ENCODE data around the gene NBDY.
A peak's percentile ranks its signal among the peaks of the same experiment; 100 is the strongest.
"Not testable (repeated sequence)": the region's sequence is repeated elsewhere in the genome, so short reads cannot be mapped to it uniquely, and the experiment has no call there.

NBDY gene

GRCh38 chrX:56729152-56729850 lies at the start of gene NBDY:
NBDY (plus strand) TSS chrX:56729243; CDS start chrX:56729354, 111 bp downstream.
- H3K9me3 ChIP-seq (ENCODE audit: control insufficient read depth, insufficient read depth, low read length): peaks cover 6% of the 10 kb centered on the region; the same call in 1 of the 2 replicates
- peak within 1 kb of the TSS; percentile 71 for H3K9ac ChIP-seq (ENCODE audit: low read depth, low read length)
- peak within 1 kb of the TSS; percentile 86 for H3K27ac ChIP-seq (ENCODE audit: low read depth, low read length)
- peaks cover 6% of the 10 kb centered on the region; the same call in 1 of the 2 replicates for H3K4me1 ChIP-seq (ENCODE audit: control insufficient read depth, insufficient read depth, low read length)
- peaks cover 10% of the 10 kb centered on the region for H3K36me3 ChIP-seq (ENCODE audit: control insufficient read depth, insufficient read depth, low read length)
- H3K27me3 ChIP-seq (ENCODE audit: control insufficient read depth, insufficient read depth, low read length): no peaks in the 10 kb centered on the region
- H3K4me3 ChIP-seq (ENCODE audit: low read depth, low read length): peak within 1 kb of the TSS; percentile 74

GRCh38 chrX:56704530-56704929 lies 24.5 kb upstream of the NBDY start:
- not testable (repeated sequence) for H3K27me3 ChIP-seq (ENCODE audit: control insufficient read depth, insufficient read depth, low read length); H3K9ac ChIP-seq (ENCODE audit: low read depth, low read length); H3K27ac ChIP-seq (ENCODE audit: low read depth, low read length)

GRCh38 chrX:56726605-56727004 lies 2.4 kb upstream of the NBDY start:
- H3K9ac ChIP-seq (ENCODE audit: low read depth, low read length): no peak overlapping the region
- H3K9me3 ChIP-seq (ENCODE audit: control insufficient read depth, insufficient read depth, low read length): peaks cover 6% of the 10 kb centered on the region; the same call in 1 of the 2 replicates
- no peaks in the 10 kb centered on the region for H3K27me3 ChIP-seq (ENCODE audit: control insufficient read depth, insufficient read depth, low read length)
- peaks cover 6% of the 10 kb centered on the region; the same call in 1 of the 2 replicates for H3K4me1 ChIP-seq (ENCODE audit: control insufficient read depth, insufficient read depth, low read length)
- no peak overlapping the region for H3K27ac ChIP-seq (ENCODE audit: low read depth, low read length)
- no peak overlapping the region for H3K4me3 ChIP-seq (ENCODE audit: low read depth, low read length)
- H3K36me3 ChIP-seq (ENCODE audit: control insufficient read depth, insufficient read depth, low read length): no peaks in the 10 kb centered on the region

More at GRCh38 chrX:56704530-56704929, 24.5 kb upstream of the NBDY start:
- H3K4me3 ChIP-seq (ENCODE audit: low read depth, low read length); H3K36me3 ChIP-seq (ENCODE audit: control insufficient read depth, insufficient read depth, low read length); H3K4me1 ChIP-seq (ENCODE audit: control insufficient read depth, insufficient read depth, low read length): not testable (repeated sequence)
- H3K9me3 ChIP-seq (ENCODE audit: control insufficient read depth, insufficient read depth, low read length): peaks cover 35% of the 10 kb centered on the region

- Histone ChIP-seq H3K9me3 (ENCODE audit: control insufficient read depth, insufficient read depth, low read length) (peaks cover 6% of the 10 kb centered on the region; the same call in 1 of the 2 replicates), H3K27me3 (ENCODE audit: control insufficient read depth, insufficient read depth, low read length) (no peaks in the 10 kb centered on the region), H3K9ac (ENCODE audit: low read depth, low read length) (no peak overlapping the region), H3K27ac (ENCODE audit: low read depth, low read length) (no peak overlapping the region), H3K36me3 (ENCODE audit: control insufficient read depth, insufficient read depth, low read length) (peaks cover 4% of the 10 kb centered on the region), H3K4me1 (ENCODE audit: control insufficient read depth, insufficient read depth, low read length) (peaks cover 6% of the 10 kb centered on the region; the same call in 1 of the 2 replicates), H3K4me3 (ENCODE audit: low read depth, low read length) (no peak overlapping the region)
Observed at GRCh38 chrX:56727531-56727930, 1.5 kb upstream of the NBDY start.

GRCh38 chrX:56728321-56728720 lies 722 bp upstream of the NBDY start:
- Histone ChIP-seq H3K9me3 (ENCODE audit: control insufficient read depth, insufficient read depth, low read length) (peaks cover 6% of the 10 kb centered on the region; the same call in 1 of the 2 replicates), H3K4me1 (ENCODE audit: control insufficient read depth, insufficient read depth, low read length) (peaks cover 6% of the 10 kb centered on the region; the same call in 1 of the 2 replicates), H3K36me3 (ENCODE audit: control insufficient read depth, insufficient read depth, low read length) (peaks cover 7% of the 10 kb centered on the region), H3K9ac (ENCODE audit: low read depth, low read length) (no peak overlapping the region), H3K4me3 (ENCODE audit: low read depth, low read length) (peak overlapping the region; percentile 74), H3K27me3 (ENCODE audit: control insufficient read depth, insufficient read depth, low read length) (no peaks in the 10 kb centered on the region), H3K27ac (ENCODE audit: low read depth, low read length) (no peak overlapping the region)

- peaks cover 6% of the 10 kb centered on the region; the same call in 1 of the 2 replicates for H3K9me3 ChIP-seq (ENCODE audit: control insufficient read depth, insufficient read depth, low read length)
- H3K9ac ChIP-seq (ENCODE audit: low read depth, low read length): no peak overlapping the region
- H3K27ac ChIP-seq (ENCODE audit: low read depth, low read length): no peak overlapping the region
- H3K36me3 ChIP-seq (ENCODE audit: control insufficient read depth, insufficient read depth, low read length): peaks cover 7% of the 10 kb centered on the region
- H3K27me3 ChIP-seq (ENCODE audit: control insufficient read depth, insufficient read depth, low read length): no peaks in the 10 kb centered on the region
- peaks cover 6% of the 10 kb centered on the region; the same call in 1 of the 2 replicates for H3K4me1 ChIP-seq (ENCODE audit: control insufficient read depth, insufficient read depth, low read length)
- H3K4me3 ChIP-seq (ENCODE audit: low read depth, low read length): peak overlapping the region; percentile 74
Observed at GRCh38 chrX:56728752-56729151, 291 bp upstream of the NBDY start.

- Histone ChIP-seq H3K4me1 (ENCODE audit: control insufficient read depth, insufficient read depth, low read length) (peaks cover 1% of the 10 kb centered on the region; the same call in 1 of the 2 replicates), H3K27ac (ENCODE audit: low read depth, low read length) (no peak overlapping the region)
Observed at GRCh38 chrX:56733459-56734046, 4.5 kb downstream of the NBDY start.

GRCh38 chrX:56736219-56736618 lies 7.2 kb downstream of the NBDY start:
- H3K36me3 ChIP-seq (ENCODE audit: control insufficient read depth, insufficient read depth, low read length): peaks cover 39% of the 10 kb centered on the region
- no peak overlapping the region for H3K4me3 ChIP-seq (ENCODE audit: low read depth, low read length)
- H3K9ac ChIP-seq (ENCODE audit: low read depth, low read length): no peak overlapping the region
- H3K27ac ChIP-seq (ENCODE audit: low read depth, low read length): no peak overlapping the region
- H3K27me3 ChIP-seq (ENCODE audit: control insufficient read depth, insufficient read depth, low read length): no peaks in the 10 kb centered on the region
- no peaks in the 10 kb centered on the region for H3K4me1 ChIP-seq (ENCODE audit: control insufficient read depth, insufficient read depth, low read length)
- peaks cover 21% of the 10 kb centered on the region for H3K9me3 ChIP-seq (ENCODE audit: control insufficient read depth, insufficient read depth, low read length)

More at GRCh38 chrX:56733459-56734046, 4.5 kb downstream of the NBDY start:
- Histone ChIP-seq H3K9me3 (ENCODE audit: control insufficient read depth, insufficient read depth, low read length) (peaks cover 20% of the 10 kb centered on the region), H3K9ac (ENCODE audit: low read depth, low read length) (no peak overlapping the region), H3K36me3 (ENCODE audit: control insufficient read depth, insufficient read depth, low read length) (peaks cover 36% of the 10 kb centered on the region), H3K27me3 (ENCODE audit: control insufficient read depth, insufficient read depth, low read length) (no peaks in the 10 kb centered on the region), H3K4me3 (ENCODE audit: low read depth, low read length) (no peak overlapping the region)

- no peak overlapping the region for H3K4me3 ChIP-seq (ENCODE audit: low read depth, low read length)
- peaks cover 26% of the 10 kb centered on the region for H3K9me3 ChIP-seq (ENCODE audit: control insufficient read depth, insufficient read depth, low read length)
- H3K4me1 ChIP-seq (ENCODE audit: control insufficient read depth, insufficient read depth, low read length): no peaks in the 10 kb centered on the region
- H3K36me3 ChIP-seq (ENCODE audit: control insufficient read depth, insufficient read depth, low read length): peaks cover 33% of the 10 kb centered on the region
- H3K27ac ChIP-seq (ENCODE audit: low read depth, low read length): no peak overlapping the region
- H3K27me3 ChIP-seq (ENCODE audit: control insufficient read depth, insufficient read depth, low read length): no peaks in the 10 kb centered on the region
- no peak overlapping the region for H3K9ac ChIP-seq (ENCODE audit: low read depth, low read length)
Observed at GRCh38 chrX:56738670-56739069, 9.6 kb downstream of the NBDY start.

- H3K27ac ChIP-seq (ENCODE audit: low read depth, low read length): no peak overlapping the region
- H3K36me3 ChIP-seq (ENCODE audit: control insufficient read depth, insufficient read depth, low read length): peaks cover 9% of the 10 kb centered on the region; the same call in 1 of the 2 replicates
- no peak overlapping the region for H3K9ac ChIP-seq (ENCODE audit: low read depth, low read length)
- no peaks in the 10 kb centered on the region for H3K4me1 ChIP-seq (ENCODE audit: control insufficient read depth, insufficient read depth, low read length)
- no peak overlapping the region for H3K4me3 ChIP-seq (ENCODE audit: low read depth, low read length)
- H3K27me3 ChIP-seq (ENCODE audit: control insufficient read depth, insufficient read depth, low read length): no peaks in the 10 kb centered on the region
- peaks cover 27% of the 10 kb centered on the region for H3K9me3 ChIP-seq (ENCODE audit: control insufficient read depth, insufficient read depth, low read length)
Observed at GRCh38 chrX:56744996-56745395, 16.0 kb downstream of the NBDY start.

GRCh38 chrX:56746996-56747395 lies 18.0 kb downstream of the NBDY start:
- H3K27me3 ChIP-seq (ENCODE audit: control insufficient read depth, insufficient read depth, low read length): no peaks in the 10 kb centered on the region
- H3K36me3 ChIP-seq (ENCODE audit: control insufficient read depth, insufficient read depth, low read length): peaks cover 9% of the 10 kb centered on the region; the same call in 1 of the 2 replicates
- peaks cover 30% of the 10 kb centered on the region for H3K9me3 ChIP-seq (ENCODE audit: control insufficient read depth, insufficient read depth, low read length)
- H3K4me3 ChIP-seq (ENCODE audit: low read depth, low read length): no peak overlapping the region
- no peak overlapping the region for H3K9ac ChIP-seq (ENCODE audit: low read depth, low read length)
- H3K4me1 ChIP-seq (ENCODE audit: control insufficient read depth, insufficient read depth, low read length): no peaks in the 10 kb centered on the region
- H3K27ac ChIP-seq (ENCODE audit: low read depth, low read length): no peak overlapping the region

Data from HUES48 (cell line).